HG02798 (cell line): ENCODE measurements around the gene NDUFS8.

Experiments used
- ATAC-seq: cut with Tn5 transposase; IDR thresholded peaks from one replicate; pipeline ENCODE4 v1.9.1; 2021; ENCODE audit warnings: mild to moderate bottlenecking; ENCODE audit not compliant: unreplicated experiment, poor library complexity

NDUFS8 gene

DNA sequence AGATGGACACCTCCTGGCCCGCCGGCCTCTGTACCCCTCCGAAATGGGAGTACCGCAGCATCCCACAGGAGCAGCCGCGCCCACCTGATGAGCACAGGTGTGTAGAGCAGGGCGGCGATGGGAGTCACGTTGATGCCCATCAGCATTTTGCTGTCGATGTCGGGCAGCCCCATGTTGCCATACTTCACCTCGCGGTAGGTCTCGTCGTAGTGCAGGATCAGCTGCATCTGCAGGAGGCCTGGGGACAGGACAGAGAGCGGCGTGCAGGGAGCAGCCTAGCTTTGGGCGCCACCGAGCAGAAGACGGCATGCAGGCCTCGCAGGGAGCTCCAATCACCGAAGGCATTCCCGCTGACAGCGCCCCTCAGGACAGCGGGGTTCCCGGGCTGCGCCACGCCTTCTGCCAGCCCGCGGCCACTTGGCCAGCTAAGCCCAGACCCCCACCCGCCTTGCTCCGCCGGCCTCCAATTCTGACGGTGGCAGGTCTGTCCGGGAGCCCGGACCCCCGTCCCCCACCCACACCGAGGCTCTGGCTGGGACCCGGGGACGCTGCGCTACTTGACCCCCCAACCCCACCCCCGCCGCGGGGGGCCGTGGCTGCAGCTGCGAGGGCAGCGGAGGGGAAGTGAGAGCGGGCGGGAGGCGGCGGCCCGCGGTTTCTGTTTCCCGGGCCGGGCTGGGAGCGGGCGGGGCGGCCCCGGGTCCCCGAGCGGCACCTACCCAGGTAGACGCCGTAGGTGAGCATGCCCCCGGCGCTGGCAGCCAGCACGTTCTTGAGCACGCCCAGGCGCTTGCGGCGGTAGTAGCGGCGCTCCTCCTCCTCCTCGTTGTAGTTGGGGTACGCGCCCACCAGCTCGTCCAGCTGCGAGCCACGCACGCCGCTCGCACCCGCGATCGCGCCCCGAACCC lies 27.3 kb upstream of the NDUFS8 start:
- ATAC-seq: peak; percentile 35

DNA sequence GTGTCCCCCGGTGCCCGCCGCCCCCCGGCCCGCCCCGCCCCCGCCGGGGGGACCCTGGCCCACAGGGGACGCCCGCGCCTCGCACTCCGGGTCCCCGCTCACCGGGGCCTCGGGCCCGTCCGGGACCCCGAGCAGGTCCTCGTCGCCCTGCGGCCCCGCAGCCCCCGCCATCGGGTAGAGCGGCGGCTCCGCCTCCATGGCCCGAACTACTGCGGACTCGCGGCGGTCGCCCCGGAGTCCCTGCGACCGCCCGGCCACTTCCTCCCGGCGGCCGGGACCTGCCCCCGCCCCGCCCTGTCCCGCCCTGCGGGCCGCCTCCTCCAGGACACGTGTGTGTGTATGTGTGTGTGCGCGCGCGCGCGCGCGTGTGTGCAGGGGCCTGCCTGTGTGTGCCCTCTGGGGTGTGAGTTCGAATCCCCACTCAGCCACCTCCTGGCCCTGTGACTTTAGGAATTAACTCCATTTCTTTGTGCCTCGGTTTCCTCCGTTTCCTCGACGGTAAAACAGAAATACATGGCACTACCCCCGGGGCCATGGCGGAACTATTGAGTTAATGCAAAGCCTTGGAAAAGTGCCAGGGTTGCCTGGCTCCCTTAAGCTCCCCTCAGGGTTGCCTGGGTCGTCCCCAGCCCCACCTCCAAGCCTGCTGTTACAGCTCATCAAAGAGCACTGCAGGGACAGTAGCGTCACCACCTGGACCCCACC lies 26.5 kb upstream of the NDUFS8 start, which contains the start of gene UNC93B1:
UNC93B1 (minus strand) TSS at position 252 of the 705 bp plus-strand sequence; CDS start at position 198, 54 bp downstream.
- peak; percentile 72 for ATAC-seq

DNA sequence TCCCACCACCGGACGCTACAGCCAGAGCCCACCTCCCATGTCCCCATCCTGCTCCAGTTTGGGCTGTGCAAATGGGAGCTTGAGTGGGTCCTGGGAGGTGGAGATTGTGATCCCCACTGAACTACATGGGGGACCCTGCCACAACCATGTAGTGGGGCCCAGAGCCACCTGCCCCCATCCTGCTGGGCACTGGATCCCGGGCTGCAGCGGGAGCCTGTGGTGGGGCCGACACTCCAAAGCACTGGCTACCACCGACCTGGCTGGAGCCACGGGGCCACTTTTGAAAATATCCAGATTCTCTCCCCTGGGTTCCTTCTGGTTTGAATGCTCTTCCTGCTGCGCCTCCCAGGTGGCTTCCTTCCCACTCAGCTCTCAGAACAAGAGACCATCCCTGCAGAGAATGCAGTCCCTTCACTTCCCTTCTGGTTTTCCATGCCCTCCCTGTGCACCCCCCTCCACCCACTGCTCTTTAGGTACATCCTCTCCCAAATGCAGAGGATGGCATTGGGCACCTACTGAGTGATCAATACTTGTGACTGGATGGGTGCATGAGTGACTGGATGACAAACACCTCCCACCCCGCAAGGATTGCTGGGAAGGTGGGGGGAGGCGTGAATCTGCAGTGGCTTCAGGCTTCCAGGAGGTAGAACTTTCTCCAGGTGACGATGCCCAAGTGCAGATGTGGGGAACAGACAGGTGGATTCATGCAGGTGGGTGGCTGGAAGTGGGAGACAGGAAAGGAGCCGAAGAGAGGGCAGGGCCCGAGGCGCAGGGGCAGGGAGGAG lies 25.7 kb upstream of the NDUFS8 start:
- ATAC-seq: no peak

DNA sequence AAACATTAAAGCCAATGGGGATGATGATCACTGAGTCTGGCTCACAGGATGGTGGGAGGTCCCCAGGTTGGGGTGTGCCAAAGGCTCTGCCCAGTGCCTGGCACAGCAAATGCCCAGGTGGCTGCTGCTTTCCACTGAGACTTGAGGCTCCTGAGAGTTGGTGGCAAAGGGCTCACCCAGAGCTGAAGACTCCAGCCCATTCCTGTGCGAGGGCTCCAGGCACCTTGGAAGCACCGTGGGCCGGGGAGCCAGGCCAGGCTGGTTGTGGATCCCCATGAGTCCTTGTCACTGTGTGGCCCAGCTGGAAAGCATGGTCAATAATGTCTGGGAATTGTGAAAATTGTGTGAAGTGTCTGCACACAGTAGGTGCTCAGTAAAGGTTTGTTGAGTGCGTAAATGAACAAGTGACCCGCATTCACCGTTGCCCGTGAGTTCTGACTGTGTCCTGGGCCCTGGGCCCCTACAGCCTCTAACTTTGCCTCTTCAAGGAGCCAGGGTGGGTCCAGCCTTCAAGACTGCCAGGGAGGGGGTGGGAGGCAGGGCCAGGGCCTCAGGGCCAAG lies 23.8 kb upstream of the NDUFS8 start:
- no peak for ATAC-seq

DNA sequence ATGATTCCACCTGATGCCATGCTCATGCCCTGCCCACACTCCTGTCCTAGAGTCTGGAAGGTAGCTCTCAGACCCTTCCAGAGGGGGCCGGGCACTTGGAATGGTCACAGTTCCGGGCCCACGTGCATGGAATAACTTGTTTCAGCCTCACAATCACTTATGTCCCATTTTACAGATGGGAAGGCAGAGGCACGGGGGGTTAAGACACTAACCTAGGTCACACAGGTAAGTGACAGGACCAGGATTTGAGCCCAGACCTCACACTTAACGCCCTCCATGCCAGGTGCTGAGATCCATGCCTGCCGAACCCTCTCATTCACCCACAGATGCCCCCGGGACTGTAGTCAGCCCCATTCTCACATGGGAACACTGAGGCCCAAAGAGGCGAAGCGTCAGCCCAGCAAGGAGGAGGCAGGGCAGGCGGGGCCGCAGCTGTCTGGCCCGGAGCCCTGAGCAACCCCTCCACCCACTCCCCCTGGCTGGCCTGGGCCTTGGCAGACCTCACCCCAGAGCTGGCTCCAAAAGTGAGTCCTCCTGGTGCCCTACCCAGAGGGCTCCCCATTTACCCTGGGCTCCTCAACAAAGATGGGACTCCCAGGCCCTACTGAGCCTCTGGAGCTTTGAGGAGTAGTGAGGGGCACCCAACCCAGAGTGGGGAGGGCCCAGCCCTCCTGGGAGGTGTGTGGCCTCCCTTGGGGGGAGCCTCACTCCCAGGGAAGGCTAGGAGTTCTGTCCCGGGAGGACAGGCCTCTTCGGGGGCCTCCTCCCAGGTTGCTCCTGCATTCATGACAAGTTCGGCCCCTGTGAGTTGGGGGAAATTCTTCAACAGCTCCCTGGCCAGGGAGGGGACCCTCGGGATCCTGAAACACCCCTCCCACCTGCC lies 22.7 kb upstream of the NDUFS8 start:
- ATAC-seq: no peak

DNA sequence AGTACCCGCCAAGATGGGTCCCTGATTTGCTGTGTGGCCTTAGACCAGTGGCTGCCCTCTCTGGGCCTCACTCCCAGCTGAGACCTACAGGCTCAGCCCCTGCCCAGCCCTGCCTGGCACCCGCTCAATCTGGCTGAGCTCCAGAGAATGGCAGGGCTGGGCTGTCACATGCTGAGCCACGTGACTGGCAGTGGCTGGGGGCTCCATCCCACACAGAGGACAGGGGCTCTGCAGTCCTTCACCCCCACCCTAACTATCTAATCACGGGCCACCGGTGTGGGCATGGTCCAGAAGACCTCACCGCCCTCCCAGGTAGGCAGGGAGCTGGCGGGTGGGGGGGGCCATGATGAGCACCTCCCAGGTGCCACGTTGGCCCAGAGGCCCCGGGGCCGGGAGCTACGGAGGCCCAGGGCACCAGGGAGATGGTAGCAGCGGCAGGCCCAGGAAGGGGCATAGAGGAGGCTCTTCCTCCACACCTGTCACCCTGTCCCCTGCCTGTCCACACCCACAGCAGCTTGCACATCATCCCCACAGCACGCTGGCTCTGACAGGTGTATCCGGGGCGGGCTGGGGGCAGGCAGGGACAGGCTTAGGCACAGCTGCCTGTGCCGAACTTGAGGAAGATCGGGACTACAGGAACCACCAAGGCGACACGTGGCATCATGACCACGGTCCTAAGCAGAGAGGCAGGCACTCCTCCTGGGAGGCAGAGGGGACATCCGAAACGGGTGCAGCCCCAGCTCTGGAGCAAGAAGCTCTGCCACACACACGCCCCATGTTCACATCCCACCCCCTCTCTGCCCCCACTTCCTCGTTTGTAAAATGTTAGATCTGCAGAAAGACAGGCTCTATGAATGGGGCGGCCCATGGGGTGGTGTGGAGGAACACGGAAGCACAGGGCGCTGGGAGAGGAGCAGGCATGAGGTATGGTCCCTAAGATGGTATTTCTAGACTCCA lies 21.8 kb upstream of the NDUFS8 start:
- no peak for ATAC-seq

DNA sequence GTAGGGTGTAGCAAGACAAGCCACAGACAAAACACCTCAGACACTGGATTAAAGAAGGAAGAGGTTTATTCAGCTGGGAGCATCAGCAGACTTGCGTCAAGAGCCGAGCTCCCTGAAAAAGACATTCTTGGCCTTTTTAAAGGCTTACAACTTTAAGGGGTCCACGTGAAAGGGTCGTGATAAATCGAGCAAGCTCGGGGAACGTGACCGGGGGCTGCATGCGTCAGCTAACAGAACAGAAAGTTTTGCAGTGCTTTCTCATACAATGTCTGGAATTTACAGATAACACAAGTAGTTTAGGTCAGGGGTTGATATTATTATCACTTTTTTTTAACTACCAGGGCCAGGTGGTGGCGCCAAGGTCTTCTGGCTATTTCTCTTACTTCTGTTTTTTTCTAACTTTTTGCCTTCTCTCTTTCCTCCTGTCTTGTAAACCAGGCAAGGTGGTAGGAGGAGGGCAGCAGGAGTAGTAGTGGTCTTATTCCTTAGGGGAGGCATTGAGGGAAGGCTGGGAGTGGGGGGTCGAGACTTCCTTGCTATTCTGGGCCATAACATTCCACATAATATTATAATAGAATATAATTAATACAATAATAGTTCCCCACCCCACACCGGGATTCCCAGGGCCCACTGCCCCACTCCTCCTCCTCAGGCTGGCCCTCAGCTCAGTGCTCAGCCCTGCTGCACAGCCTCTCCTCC lies 20.9 kb upstream of the NDUFS8 start:
- ATAC-seq: no peak

DNA sequence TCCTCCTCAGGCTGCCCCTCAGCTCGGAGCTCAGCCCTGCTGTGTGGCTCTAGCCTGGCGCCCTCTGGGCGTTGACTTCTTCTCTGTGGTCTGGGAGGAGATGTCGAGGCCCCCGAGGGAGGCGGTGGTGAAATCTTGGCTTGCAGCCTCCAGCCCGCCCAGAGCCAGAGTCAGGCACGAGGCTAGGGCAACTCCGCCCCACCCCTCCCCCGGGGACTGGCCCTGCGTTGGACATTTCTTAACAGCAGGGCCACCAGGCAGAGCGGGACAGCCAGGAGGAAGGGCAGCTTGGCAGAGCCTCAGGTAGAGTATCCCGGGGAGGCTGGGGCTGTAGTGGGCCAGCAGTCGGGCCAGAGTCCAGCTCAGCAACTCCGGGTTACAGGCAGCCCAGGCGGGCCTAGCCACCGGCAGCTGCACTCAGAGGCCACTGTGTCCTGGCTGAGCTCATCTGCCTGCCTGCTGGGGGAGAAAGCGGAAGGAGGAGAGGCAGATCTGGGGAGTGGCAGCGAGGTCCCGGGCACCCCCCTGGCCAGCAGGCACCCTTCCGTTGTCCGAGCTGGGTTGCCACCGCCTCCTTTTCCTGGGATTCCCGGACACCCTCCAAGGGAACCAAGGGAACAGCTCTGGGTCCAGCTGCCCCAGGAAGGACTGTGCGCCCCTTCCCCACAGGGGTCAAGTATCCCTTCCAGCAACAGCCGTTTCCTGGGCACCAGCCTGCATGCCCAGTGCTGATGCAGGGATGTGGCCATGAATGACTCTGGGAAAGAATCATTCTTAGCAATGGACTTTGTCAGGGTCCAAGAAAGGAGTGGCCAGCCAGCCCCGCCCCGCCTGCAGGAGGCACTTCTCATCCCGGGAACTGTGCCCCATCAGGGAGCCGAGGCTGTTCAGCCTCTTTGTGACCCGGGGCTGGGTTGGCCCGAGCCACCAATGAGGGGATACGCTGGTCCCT lies 20.1 kb upstream of the NDUFS8 start, which contains the start of gene ALDH3B1:
ALDH3B1 (plus strand) TSS at position 238 of the 952 bp plus-strand sequence. CDS start 4,971 bp downstream, outside the sequence.
- ATAC-seq: no peak

DNA sequence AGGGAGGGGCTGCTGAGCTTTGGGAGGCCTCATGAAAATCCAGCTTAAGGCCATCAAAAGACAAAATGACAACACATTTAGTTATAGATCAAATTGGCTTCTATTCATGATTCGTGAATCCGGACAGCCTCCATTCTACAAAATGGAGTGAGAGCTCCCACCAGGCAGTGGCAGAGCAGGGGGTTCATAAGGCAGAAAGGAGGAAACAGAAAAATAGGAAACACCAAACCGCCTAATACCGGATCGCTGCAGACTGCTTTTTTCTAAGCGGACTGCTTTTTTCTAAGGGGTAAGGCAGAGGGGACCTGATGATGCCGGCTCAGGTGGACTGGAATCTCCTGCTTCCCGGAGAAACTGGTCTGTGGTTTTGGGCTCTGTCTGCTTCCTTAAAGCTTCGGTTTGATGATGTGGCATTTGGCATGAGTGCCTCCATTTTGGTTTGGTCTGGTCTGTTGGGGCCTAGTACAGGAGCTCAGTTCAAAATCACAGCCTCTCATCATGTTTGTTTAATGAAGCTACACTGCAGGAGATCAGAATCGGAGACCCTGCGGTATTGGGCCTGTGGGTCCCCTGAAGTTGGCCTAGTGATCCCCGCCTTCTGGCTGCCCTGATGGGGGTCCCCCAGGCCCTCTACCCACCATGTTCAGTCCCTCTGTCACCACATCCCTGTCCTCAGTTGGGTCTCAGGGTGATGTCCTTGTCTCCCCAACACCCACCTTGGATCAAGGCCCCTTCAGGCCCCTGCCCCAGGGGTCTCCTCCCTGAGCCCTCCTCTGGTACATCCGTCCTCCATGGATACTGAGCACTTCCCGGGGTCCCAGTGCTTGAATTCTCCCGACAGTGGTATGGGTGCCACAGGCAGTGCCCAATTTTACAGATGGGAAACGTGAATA lies 19.2 kb upstream of the NDUFS8 start:
- no peak for ATAC-seq

DNA sequence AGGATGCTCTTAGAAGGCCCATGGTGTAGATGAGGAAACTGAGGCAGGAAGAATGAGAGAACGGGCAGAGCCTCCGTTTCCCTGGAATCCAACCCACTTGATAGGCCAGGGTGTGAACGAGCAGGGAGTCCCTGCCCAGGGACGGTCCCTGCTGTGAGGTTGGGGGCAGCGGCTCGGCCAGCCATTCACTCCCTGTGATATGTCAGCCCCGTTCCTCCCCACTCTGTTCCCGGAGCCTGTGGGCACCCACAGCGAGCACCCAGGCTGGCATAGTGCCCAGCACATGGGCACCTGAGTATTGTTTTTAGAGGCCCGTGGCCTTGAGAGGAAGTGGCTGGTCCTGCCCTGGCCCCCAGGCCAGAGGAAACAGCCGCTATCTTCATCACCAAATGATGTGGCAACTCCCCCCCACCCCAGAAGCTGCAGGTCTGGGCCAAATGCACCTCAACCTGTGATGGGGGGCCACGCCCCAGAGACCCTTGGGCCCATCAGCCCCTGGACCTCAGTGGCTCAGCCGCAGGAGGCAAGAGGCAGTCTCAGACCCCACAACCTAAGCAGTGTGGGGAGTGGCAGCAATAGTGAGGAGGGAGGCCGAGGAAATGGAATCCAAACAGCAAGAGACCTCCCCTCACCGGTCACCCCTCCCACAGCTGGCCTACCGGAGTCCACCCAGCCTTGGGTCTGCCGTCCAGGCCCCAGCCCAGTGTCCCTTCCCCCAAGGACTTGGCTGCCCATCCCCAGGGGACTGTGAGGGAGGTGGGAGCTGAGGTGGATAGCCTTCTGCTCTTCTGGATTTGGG lies 18.2 kb upstream of the NDUFS8 start:
- ATAC-seq: no peak

DNA sequence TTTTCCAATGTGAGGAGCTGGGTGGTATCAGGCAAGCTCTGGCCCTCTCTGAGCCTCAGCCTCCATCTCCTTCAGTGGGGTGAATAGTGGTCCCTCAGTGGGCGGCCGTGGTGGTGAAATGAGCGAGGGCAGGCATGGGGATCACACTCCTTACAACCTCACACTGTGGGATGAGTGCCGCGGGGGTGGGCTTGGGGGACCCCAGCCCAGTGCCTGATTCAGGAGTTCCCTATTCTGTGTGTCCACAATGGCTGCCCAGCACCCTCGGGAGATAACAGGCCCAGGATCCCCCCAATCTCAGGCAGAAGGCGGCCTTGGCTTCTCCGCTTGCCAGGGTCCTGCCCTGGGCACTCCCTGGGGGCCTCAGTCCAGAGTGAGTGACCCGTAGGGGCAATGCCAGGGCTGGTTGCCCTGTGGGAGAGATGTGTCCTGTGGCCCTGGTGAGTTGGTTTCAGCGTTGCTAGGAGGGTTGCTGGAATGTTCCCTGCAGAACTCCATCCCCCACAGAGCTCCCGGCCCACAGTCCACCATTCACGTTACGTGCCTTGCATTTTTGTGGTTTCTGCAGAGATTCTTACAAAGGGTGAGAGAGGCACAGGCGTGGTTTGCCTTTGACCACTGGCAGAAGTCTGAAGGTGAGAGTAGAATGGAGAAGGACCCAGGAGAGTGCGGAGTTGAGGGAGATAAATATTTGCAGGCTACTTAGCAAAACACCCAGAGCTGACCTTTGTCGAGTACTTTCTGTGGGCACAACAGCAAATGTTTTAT lies 17.5 kb upstream of the NDUFS8 start:
- ATAC-seq: no peak

DNA sequence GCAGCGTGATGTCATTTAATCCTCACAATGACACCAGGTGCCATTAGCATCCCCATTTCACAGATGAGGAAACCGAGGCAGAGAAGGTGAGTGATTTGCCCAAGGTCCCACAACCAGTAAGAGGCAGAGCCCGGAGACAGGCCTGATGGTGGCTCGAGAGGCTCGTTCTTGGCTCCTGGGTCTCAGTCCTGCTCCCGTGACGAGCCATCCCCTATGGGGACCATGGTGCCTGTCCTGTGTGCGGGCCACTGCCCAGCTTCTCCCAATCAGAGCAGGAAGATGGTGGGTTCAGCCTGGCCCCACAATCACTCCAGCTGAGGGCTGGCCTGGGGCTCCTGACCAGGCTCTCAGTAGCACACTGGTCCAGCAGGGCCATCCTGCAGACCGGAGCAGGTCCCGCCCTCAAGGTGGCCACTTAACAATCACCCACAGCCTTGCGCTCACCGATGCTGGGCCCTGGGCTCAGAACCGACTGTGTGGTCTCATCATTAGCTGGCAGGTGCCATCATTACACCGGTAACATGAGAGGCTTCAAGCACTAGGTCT lies 16.8 kb upstream of the NDUFS8 start:
- ATAC-seq: no peak

DNA sequence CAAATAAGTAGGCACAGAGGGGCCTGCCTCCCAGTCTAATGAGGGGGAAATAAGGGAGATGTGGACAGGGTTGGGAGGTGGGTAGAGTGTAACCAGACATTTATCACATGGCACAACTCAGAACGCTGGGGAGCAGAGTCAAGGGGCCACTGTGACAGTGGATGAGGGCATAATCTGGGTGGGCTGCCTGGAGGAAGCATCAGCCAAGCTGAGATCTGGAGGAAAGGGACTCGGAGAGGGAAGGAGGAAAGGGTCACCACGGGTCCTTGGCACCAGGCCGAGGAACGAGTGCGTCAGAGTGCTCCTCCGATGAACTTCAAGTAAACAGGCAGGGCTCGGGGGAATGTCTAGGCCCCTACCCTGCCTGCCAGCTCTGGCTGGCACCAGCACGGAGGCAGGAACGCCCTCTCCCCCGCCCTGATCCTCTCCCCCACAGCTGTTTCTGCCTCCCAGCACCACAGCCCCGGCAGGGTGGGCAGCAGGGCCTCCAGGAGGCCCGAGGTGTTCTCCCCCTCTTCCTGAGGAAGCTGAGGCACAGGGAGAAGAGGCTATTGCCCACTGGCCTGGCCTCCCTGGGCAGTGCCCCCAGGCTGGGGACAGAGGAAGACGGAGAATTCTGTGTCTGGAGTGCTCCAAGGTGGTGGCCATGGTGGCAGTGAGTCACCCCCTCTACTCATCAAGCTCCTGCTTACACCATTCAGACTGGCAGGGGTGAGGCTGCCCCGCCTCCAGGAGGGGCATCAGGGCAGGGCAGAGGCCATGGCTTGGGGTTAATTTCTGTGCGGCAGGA lies 16.1 kb upstream of the NDUFS8 start:
- ATAC-seq: no peak
